Upper lobe of left lung (tissue), 4 donors: ENCODE measurements around the gene GLIS1.

Experiments used
- EP300 ChIP-seq, 4 donors: sonication (generic); formaldehyde crosslinking; IDR thresholded peaks; one replicate each; pipeline ENCODE4 v1.5.1; 2017; ENCODE audit warnings: antibody characterized with exemption in 4 of 4, control low read depth in 2 of 4
- POLR2A ChIP-seq, 4 donors: fragments of 450-650 bp; IDR thresholded peaks; one replicate each; pipeline ENCODE4 v1.5.1; 2016 to 2017; ENCODE audit warnings: antibody characterized with exemption in 4 of 4, mild to moderate bottlenecking in 2 of 4
- POLR2AphosphoS5 ChIP-seq, 2 donors: sonication (generic); formaldehyde crosslinking; IDR thresholded peaks; one replicate each; pipeline ENCODE4 v1.5.1; 2017; ENCODE audit warnings: antibody characterized with exemption in 2 of 2
- TF ChIP-seq, protein P1 (sequence below), 6 experiments: fragments of 450-650 bp in 4 of 6; fragments of 200-600 bp in 2 of 6; sonication (generic) in 2 of 6; IDR thresholded peaks; one replicate each; pipeline ENCODE4 v1.5.1; 2016 to 2019; ENCODE audit warnings: antibody characterized with exemption in 6 of 6

DNA sequence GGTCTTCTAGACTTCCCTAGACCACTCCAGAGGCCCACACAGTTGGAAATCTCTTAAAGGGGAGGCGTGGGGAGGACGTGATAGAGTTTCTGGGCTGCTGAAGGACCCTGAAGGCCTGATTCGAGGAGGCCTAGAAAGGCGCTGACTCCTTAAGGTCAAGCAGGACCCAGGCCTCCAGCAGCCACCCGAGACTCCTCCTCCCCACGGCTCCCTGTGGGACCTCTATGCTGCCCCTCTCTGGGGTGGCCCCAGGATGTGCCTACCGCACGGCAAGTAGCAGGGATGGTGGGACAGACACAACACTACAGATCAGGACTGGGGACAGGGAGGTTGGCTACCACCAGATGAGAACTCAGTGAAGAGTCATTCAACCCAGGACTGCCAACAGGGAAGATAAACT is 77.5 kb downstream of the GLIS1 start:
- TF ChIP-seq, protein P1, sequence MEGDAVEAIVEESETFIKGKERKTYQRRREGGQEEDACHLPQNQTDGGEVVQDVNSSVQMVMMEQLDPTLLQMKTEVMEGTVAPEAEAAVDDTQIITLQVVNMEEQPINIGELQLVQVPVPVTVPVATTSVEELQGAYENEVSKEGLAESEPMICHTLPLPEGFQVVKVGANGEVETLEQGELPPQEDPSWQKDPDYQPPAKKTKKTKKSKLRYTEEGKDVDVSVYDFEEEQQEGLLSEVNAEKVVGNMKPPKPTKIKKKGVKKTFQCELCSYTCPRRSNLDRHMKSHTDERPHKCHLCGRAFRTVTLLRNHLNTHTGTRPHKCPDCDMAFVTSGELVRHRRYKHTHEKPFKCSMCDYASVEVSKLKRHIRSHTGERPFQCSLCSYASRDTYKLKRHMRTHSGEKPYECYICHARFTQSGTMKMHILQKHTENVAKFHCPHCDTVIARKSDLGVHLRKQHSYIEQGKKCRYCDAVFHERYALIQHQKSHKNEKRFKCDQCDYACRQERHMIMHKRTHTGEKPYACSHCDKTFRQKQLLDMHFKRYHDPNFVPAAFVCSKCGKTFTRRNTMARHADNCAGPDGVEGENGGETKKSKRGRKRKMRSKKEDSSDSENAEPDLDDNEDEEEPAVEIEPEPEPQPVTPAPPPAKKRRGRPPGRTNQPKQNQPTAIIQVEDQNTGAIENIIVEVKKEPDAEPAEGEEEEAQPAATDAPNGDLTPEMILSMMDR (IDR thresholded peaks at IDR 0.05): no peak
- TF ChIP-seq POLR2A (IDR thresholded peaks at IDR 0.05): no peak
- TF ChIP-seq POLR2AphosphoS5 (IDR thresholded peaks at IDR 0.05): no peak
- TF ChIP-seq EP300 (IDR thresholded peaks at IDR 0.05): no peak
